GM12874 (cell line): ENCODE results near the gene ENHO.

ENCODE experiments used
- TF ChIP-seq, protein P1 (sequence below): IDR thresholded peaks from 2 replicates; pipeline ENCODE4 v1.5.1; 2011; ENCODE audit warnings: low read depth, mild to moderate bottlenecking, control low read depth, low read length, moderate library complexity; ENCODE audit not compliant: insufficient read depth

ENHO gene

DNA sequence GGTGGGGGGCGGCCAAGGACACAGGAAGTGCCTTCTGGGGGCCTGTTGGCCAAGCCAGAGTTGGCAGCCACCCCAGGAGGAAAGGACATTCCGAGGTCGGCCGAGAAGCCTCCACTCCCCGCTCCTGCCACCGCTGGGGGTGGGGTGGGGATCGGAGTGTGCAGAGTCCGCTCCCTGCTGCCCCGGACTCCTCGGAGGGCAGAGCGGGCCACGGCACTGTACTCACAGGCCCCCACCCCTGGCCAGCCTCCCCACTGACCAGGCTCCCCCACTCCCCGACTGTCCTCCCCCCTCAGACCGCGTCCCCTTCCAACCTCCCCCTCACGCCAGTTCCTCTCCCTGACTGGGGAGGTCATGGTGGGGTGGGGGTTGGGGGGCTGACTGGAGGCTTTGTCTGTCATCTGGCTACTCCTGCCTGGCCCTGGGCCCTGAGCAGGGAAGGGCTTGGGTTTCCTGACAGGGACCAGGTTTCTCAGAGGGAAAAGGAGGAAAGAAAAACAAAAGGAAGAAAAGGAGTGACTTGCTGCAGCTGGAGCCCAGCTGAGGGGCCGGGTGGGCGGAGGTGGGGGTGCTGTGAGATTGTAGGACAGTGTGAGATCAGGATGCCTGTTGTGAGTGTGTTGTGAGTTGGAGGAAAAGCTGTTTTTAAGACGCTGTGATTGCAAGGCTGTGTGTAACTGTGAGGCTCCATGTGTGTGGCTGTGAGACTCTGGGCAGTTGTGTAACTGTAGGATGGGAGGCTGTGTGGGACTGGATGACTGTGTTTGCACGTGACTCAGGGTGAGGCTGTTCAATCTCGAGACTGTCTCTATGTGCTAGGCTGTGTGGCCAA lies 37.0 kb upstream of the ENHO start:
- TF ChIP-seq, protein P1, sequence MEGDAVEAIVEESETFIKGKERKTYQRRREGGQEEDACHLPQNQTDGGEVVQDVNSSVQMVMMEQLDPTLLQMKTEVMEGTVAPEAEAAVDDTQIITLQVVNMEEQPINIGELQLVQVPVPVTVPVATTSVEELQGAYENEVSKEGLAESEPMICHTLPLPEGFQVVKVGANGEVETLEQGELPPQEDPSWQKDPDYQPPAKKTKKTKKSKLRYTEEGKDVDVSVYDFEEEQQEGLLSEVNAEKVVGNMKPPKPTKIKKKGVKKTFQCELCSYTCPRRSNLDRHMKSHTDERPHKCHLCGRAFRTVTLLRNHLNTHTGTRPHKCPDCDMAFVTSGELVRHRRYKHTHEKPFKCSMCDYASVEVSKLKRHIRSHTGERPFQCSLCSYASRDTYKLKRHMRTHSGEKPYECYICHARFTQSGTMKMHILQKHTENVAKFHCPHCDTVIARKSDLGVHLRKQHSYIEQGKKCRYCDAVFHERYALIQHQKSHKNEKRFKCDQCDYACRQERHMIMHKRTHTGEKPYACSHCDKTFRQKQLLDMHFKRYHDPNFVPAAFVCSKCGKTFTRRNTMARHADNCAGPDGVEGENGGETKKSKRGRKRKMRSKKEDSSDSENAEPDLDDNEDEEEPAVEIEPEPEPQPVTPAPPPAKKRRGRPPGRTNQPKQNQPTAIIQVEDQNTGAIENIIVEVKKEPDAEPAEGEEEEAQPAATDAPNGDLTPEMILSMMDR, result no peak

DNA sequence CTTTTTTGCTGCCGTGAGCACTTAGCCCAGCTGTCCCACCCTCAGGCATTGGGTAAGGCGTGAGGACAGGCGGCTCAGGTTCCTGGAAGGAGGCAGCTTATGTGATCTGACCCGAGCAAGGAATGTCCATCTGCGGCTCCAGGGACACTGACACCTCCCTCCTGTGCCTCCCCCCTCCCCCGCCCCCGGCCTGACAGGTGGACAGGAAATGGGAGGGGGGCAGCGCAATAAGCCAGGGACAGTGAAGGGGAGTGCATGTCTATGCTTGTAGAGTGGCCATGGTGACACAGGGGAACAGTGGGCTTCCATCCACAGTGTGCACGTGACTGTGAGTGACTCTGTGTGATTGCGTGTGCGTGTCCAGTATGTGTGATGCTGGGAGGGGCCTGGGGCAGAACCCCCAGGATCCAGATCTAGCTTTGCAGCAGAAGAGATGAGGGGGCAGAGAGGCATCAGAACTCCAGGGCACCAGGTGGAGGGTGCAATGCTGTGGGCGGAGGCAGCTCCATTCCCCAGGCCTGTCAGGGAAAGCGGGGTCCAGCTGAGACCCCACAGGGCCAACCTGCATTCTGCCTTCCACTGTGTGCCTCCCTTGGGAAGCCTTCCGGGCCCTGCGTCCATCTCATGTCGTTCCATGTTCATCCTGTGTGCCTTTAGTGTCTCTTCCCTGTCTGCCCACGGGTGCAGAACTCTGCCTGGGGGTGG lies 36.3 kb upstream of the ENHO start:
- TF ChIP-seq, protein P1, result no peak

DNA sequence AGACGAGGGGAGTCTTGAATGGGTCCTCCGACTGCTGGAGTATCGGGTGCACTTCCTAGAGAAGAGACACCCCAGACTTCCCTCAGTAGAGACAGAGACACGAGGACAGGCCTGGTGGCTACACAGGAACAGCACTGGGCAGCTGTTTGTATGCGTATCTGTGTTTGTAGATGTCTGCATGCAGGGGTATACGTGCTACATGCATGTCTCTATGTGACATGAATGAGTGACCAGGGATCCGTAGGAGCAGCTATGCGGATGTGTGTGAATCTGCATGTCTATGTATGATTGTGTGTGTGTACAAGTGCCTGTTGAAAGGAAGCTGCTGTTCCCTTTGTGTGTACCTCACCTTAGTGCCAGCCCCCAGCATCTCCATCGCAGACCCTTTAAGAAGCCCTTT lies 35.6 kb upstream of the ENHO start:
- TF ChIP-seq, protein P1, result no peak

DNA sequence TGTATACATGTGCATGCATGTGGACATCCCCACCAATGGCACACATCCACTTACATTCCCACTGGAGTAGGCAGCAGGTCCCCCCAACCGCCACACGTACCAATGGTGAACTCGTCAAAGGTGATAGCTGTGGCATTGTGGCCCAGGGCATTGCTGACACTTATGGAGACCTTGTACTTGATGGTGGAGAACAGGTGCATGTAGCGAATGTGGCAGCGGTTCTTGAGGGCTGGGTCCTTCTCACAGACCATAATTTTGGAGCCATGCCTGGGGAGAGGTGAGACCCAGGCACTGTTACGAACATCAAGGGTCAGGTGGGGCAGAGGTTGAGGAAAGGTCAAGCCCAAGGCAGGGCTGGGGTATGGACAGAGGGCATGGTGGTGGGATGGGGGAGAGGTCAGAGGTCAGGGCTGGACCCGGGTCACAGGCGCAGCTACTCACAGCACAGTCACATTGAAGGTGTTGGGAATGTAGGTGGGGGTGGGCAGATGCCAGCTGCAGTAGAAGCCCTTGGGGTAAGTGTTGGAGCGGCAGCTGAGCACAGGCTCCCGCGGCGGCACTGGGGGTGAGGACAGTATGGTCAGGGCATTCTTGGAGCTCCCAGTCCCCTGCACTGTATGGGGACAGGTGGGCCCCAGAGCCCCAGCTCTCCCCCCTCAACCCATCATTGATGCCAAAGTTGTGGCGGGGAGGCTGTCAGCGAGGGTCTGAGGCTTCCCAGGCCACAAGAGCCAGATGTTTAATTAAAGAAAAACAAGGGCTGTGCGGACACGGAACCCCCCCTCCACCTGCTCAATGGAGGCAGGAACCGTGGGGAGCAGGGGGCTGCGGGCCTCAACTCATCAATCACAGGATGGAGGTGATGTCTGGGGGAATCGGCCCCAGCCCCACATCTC lies 34.9 kb upstream of the ENHO start:
- TF ChIP-seq, protein P1, result no peak

DNA sequence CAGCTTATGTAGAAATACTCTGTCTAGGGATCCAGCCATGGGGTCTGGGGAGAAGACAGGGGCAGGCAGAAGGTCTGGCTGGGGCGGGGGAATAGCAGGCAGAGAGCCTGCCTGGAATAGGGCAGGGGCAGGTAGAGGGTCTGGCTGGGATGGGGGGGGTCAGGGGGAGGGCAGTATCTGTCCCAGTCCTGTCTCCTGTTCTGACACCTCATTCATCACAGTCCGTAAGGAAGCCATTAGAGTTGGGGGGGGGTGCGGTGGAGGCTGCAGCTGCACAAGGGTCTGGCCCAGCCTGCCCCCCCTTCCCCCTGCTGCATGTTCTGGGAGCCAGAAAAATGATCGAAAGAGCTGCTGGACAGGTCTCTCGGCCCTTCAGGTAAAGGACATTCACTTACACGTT lies 34.2 kb upstream of the ENHO start:
- TF ChIP-seq, protein P1, result no peak

DNA sequence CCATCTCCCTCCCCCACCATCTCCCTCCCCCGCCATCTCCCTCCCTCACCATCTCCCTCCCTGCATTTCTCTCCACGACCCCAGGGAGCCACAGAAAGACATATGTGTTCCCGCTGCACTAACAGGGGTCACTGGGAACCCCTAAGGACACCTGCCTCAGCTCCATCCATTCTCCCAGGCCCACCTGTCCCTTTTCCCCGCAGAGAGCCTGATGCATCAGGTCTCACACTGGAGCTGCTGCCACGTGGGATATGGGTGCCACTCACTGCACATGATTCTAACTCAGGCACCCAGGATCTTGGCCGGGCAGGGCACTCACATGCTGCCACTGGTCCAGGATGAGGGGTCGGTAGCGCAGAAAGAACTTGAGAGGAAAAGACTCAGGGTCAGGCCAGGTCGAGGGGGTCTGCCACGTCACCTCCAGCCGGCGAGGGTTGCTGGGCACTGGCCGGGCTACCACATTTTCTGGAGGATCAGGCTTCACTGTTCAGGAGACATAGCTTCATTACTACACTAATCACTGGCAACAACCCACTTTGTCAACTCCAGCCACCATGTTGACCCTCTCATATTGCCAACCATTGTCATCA lies 33.2 kb upstream of the ENHO start:
- TF ChIP-seq, protein P1, result no peak
